Astrocyte of the cerebellum (primary cell): ENCODE measurements around the gene KRT12.

Experiments
- DNase-seq: peaks from one replicate; pipeline ENCODE4 v3.0.0-alpha.2; 2011; ENCODE audit warnings: low read depth
- H3K4me3 ChIP-seq: 2 replicates; pipeline ENCODE4 v1.5.1; 2011; ENCODE audit warnings: mild to moderate bottlenecking, low read depth, low read length, moderate library complexity
- CTCF ChIP-seq: IDR thresholded peaks from 2 replicates; pipeline ENCODE4 v1.5.1; 2012; ENCODE audit warnings: low read length, low read depth, moderate library complexity, mild to moderate bottlenecking; ENCODE audit errors: missing control alignments
- in situ Hi-C: cut with HindIII; loops from 2 replicates; pipeline ENCODE4 v1.10.0; 2017; ENCODE audit warnings: low sequenced_read_pairs

The KRT12 gene

GRCh38 chr17:40849723-40850122, 17.3 kb downstream of the KRT12 start:
- DNase-seq, result no peak
- no peak overlapping the region for H3K4me3 ChIP-seq
- TF ChIP-seq CTCF, result no peak
- in situ Hi-C loops, result no loop called here

GRCh38 chr17:40848583-40849235, 18.3 kb downstream of the KRT12 start:
- no peak for DNase-seq
- TF ChIP-seq CTCF, result no peak

GRCh38 chr17:40846515-40847144, 20.4 kb downstream of the KRT12 start:
- no peak overlapping the region for H3K4me3 ChIP-seq
- in situ Hi-C loops, result no loop called here
- TF ChIP-seq CTCF, result no peak
- no peak for DNase-seq

More at GRCh38 chr17:40848583-40849235, 18.3 kb downstream of the KRT12 start:
- H3K4me3 ChIP-seq, result no peak overlapping the region
- in situ Hi-C loops, result no loop called here

- in situ Hi-C loops, result no loop called here
- TF ChIP-seq CTCF, result no peak
- no peak overlapping the region for H3K4me3 ChIP-seq
- DNase-seq, result no peak
Measured at GRCh38 chr17:40844671-40845107, 22.3 kb downstream of the KRT12 start.

GRCh38 chr17:40843242-40843641, 23.8 kb downstream of the KRT12 start:
- H3K4me3 ChIP-seq, result no peak overlapping the region
- no peak for DNase-seq
- in situ Hi-C loops, result no loop called here
- no peak for TF ChIP-seq CTCF

GRCh38 chr17:40841246-40841645, 25.8 kb downstream of the KRT12 start:
- H3K4me3 ChIP-seq, result no peak overlapping the region
- DNase-seq, result no peak
- in situ Hi-C loops, result no loop called here
- no peak for TF ChIP-seq CTCF
